Stimulated activated CD4-positive, alpha-beta T cell treated with anti-CD3 and anti-CD28 coated beads, Interleukin-4, amount 100 ng/mL, for 24 hours (primary cell): ENCODE measurements around the gene ARID1B.

Source experiments
- DNase-seq: peaks from one replicate; pipeline ENCODE4 v3.0.0-alpha.2; 2020

Gene ARID1B

DNA sequence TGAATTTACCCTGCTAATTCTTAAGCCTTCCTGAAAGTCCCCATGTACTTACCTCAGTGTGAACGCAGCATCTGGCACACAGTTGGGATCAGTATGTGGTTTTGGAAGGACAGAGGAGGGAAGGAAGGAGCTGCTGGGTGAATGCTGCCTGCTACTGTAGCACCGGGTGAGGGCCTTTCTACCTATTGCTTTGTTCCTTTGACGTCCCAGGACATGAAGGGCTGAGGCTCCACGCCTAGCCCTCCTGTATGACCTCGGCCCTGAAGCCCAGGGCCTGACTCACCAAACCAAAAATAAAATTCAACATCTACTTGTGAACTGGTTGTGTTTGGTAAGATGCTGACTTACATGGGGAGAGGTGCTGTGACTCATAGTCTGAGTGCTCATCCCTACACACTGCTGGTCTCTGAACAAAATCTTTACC, 51.1 kb downstream of the ARID1B start:
- DNase-seq: peak; percentile 16

GRCh38 chr6:156830126-156830525, 52.9 kb downstream of the ARID1B start:
- no peak for DNase-seq

DNA sequence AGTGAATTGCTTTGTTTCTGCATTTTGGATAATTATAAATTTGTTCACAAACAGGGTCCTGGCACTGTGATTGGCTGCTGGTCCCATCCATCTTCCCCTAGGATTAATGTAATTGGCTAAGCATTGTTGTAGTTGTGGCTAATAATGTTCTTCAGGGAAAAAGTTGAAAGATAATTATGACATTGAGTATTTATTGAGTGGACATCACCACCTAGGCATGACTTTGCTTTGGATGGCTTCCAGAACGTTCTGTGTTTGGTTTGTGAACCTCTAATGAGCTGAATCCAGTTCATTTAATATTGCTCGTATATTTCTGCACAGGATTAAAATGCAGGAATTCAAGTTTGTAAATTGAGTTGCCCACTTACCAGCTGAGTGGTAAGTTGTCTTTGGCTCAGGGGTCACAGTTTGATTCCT, 55.1 kb downstream of the ARID1B start:
- DNase-seq: no peak

- DNase-seq: no peak
These were observed 55.5 kb downstream of the ARID1B start for GRCh38 chr6:156832669-156833068.

DNA sequence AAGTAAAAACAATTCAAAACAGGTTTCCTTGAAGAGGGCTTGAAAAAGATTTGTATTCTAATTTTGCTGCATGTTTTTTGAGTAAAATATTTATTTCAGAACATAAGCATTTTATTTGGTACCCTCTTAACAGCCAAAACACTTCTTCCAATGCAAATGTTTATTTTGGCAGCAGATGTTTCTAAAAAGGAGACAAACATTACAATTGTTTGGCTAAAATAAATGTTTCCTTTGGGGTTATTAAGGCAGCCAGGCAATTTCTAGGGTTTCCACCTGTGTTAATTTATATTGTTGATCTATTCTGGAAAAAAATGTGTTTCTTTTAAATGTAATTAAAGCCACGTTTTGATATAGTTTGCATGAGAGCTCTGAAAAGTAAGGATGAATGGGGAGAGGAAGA, 56.6 kb downstream of the ARID1B start:
- DNase-seq: no peak

DNA sequence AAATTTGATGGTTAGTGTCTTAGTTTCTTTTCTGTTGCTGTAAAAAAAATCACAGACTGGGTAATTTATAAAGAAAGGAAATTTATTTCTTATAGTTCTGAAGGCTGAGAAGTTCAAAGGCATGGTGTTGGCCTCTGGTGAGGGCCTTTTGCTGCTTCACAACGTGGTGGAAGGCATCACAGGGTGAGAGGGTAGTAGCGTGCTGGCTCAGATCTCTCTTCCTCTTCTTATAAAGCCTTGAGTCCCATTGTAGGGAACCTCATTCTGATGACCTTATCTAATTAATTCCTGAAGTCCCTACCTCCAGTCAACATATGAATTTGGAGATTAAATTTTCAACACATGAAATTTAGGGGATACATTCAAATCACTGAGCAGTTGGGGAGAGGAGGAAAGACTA, 62.0 kb downstream of the ARID1B start:
- DNase-seq: no peak

DNA sequence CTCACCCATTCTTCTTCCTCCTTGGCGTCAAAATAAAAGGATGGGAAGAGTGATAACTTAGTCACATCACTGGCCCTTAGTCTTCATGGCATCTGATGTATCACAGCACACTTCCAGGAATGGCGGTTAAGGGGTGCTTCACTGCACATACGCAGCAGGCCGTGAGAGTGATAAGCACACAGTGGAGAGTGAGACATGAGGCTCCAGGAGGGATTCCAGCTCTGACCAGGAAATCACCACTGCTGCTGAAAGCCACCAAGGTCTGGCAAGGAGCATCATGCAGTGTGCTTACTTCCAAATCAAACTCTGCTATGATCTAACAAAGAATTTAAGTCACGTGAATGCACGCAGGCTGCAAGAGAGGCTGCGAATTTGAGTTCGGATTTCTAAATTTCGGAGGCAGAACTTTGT, 62.4 kb downstream of the ARID1B start:
- DNase-seq: no peak

GRCh38 chr6:156840136-156840535, 63.0 kb downstream of the ARID1B start:
- DNase-seq: no peak

DNA sequence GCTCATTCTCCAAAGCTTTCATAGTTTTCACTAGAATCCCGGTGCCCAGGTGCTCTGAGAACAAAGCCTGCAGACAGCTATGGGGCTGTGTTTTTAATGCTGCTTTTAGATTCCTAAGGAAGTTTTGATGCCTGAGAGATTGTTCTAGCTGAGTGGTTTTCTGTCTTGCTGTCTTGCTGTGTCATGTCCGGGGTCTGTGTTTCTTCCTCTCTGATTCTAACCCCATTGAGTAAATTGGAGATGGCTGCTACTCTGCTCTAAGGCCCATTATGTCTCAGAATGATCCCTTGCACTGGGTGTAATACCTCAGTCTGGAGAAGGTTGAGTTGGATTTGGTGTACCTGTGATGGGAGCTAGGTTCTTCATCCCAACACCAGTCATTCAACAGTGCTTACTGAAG, 63.4 kb downstream of the ARID1B start:
- DNase-seq: no peak

- DNase-seq: no peak
These were observed 64.3 kb downstream of the ARID1B start for GRCh38 chr6:156841508-156841907.

GRCh38 chr6:156842598-156843250, 65.5 kb downstream of the ARID1B start:
- no peak for DNase-seq

- DNase-seq: no peak
These were observed 66.9 kb downstream of the ARID1B start for GRCh38 chr6:156844089-156844488.

DNA sequence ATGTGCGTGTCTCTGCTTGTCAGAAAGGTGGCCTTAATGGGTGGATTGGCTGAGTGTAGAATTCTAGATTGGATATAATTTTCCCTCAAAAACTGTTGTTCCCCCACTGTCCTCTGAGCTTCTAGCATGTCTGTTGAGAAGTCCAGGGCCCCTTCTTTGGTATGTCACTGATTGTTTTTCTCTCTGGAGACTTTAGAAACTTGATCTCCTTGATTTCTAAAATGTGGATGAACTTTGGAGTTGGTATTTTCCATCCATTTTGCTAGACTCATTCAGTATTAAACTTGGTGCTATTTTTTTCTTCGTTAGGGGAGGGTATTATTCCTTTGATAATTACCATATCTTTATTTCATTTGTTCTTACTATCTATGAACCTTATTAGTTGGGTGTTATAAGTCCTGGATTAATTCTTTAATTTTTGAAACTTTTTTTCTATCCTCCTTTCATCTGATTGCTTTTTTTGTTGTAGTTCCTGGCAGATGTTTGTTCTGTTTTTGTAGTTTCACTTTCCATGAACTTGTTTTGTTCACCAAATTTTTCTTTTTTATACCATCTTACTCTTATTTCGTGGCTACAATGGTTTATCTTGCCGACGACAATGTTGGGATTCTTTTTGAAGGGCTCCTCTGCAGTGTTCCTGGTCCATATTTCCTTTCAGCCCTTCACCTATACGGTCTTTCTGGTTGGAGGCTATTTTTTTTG, 68.4 kb downstream of the ARID1B start:
- no peak for DNase-seq

DNA sequence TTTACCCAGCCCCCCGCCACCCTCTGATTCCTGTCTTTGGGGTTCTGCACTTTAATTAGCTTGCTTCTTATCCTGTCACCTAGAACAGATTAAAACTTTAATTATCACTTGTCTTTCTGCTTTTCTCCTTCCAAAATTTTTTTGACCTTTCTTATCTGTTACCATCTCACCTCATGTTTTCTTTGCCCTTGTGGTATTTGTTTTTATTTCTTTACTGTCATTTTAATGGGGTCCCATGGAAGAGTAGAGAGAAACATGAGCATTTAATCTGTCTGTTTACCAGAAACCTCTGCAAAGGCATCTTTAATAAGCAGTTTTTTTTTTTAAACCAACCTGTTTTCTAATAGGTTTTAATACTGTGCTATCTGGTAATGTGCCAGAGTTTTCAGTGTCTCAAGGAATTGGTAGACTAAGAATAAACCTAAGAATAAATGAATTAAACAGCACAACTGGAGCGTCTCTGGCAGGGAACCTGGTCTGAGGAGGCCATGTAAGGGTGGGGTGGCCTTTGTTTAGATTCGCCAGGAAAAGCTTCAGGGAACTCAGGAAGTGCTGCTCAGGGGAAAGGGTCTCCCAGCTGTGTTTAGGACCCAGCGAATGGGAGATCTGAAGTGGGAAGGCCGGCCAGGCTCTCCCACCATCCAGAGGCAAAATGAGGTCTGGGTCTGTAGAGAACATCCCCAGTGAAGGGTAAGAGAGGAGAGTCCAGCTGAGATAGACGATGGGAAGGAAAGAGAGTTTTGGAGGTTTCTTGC, 69.8 kb downstream of the ARID1B start:
- DNase-seq: no peak

GRCh38 chr6:156848123-156848522, 70.9 kb downstream of the ARID1B start:
- DNase-seq: no peak

- no peak for DNase-seq
These were observed 71.4 kb downstream of the ARID1B start for GRCh38 chr6:156848533-156848932.

DNA sequence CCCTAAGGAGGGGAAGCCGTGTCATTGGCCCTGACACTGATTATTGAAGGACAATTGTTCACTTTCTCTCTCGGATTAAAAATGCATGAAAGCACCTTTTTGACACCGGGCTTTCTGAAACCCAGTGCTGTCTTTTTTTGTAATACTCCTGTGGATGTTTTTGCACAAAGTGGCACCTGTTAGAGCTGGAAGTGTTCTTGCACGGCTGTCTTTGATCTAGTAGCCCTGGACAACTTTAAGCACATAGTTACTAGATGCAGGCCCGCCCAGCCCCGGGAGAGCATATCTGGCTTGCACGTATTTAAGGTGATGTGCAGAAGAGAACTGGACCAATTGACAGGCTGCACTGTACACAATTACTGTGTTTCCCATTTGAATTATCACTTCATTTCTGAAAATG, 72.6 kb downstream of the ARID1B start:
- no peak for DNase-seq

- no peak for DNase-seq
These were observed 73.2 kb downstream of the ARID1B start for GRCh38 chr6:156850353-156850752.

GRCh38 chr6:156851454-156851921, 74.3 kb downstream of the ARID1B start:
- no peak for DNase-seq

GRCh38 chr6:156852147-156852857, 75.1 kb downstream of the ARID1B start:
- DNase-seq: no peak

GRCh38 chr6:156852858-156853216, 75.7 kb downstream of the ARID1B start:
- DNase-seq: no peak

DNA sequence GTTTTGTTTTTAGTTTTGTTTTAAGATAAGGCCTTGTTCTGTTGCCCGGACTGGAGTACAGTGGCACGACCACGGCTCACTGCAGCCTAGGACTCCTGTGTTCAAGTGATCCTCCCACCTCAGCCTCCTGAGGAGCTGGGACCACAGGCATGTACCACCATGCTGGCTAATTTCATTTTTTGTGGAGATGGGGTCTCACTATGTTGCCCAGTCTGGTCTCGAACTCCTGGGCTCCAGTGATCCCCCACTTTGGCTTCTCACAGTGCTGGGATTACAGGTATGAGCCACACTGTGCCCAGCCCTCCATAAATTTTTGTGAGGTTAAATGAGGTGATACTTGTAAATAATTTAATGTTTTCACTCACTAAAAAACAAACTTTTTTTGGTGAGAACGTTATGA, 76.6 kb downstream of the ARID1B start:
- no peak for DNase-seq

GRCh38 chr6:156854466-156855161, 77.4 kb downstream of the ARID1B start:
- no peak for DNase-seq
